HepG2 (cell line): ENCODE measurements around the gene STEAP1. TPM values are rescaled to one million over a fixed set of nuclear protein-coding genes. Genes with fewer than 3 reads are reported as not detected.

Experiments used
- CBX1 ChIP-seq: IDR thresholded peaks from one replicate; pipeline ENCODE4 v1.6.1; 2016; ENCODE audit warnings: antibody characterized with exemption, low read depth
- CREM ChIP-seq, 2 experiments: sonication (generic) in 1 of 2; formaldehyde crosslinking in 1 of 2; IDR thresholded peaks; 2 replicates each; pipeline versions ENCODE4 v1.4.0 to v1.6.1; 2016 to 2020; ENCODE audit warnings: antibody characterized with exemption in 1 of 2, mild to moderate bottlenecking in 1 of 2, missing genetic modification reagents in 1 of 2
- FOSL1 ChIP-seq: sonication (generic); formaldehyde crosslinking; IDR thresholded peaks from 2 replicates; pipeline ENCODE4 v1.9.0; 2021; ENCODE audit warnings: missing genetic modification reagents, borderline replicate concordance
- FOXA1 ChIP-seq, 2 experiments: fragments of 450-650 bp in 1 of 2; sonication (generic) in 1 of 2; formaldehyde crosslinking in 1 of 2; IDR thresholded peaks; 2 replicates each; pipeline versions ENCODE4 v1.4.0 to v1.6.1; 2016 to 2020; ENCODE audit warnings: missing genetic modification reagents in 1 of 2
- ISL2 ChIP-seq: sonication (generic); formaldehyde crosslinking; IDR thresholded peaks from 2 replicates; pipeline ENCODE4 v1.5.0; 2020; ENCODE audit warnings: missing genetic modification reagents
- JDP2 ChIP-seq: sonication (generic); formaldehyde crosslinking; IDR thresholded peaks from 2 replicates; pipeline ENCODE4 v1.8.1; 2022; ENCODE audit warnings: missing genetic modification reagents, borderline replicate concordance
- MTF2 ChIP-seq: sonication (generic); formaldehyde crosslinking; IDR thresholded peaks from 2 replicates; pipeline ENCODE4 v1.5.0; 2020; ENCODE audit warnings: missing genetic modification reagents, borderline replicate concordance
- NFE2L1 ChIP-seq: sonication (generic); formaldehyde crosslinking; IDR thresholded peaks from 2 replicates; pipeline ENCODE4 v1.4.0; 2020; ENCODE audit warnings: missing genetic modification reagents, mild to moderate bottlenecking, borderline replicate concordance
- NKX3-1 ChIP-seq: sonication (generic); formaldehyde crosslinking; IDR thresholded peaks from 2 replicates; pipeline ENCODE4 v1.5.0; 2020; ENCODE audit warnings: missing genetic modification reagents
- NPAS2 ChIP-seq: sonication (generic); formaldehyde crosslinking; IDR thresholded peaks from 2 replicates; pipeline ENCODE4 v1.8.0; 2022; ENCODE audit warnings: mild to moderate bottlenecking, missing genetic modification reagents, borderline replicate concordance
- NR1H2 ChIP-seq: sonication (generic); formaldehyde crosslinking; IDR thresholded peaks from 2 replicates; pipeline ENCODE4 v1.8.1; 2022; ENCODE audit warnings: low read depth, missing genetic modification reagents, borderline replicate concordance
- POGZ ChIP-seq: sonication (generic); formaldehyde crosslinking; IDR thresholded peaks from 2 replicates; pipeline ENCODE4 v1.4.0; 2020; ENCODE audit warnings: mild to moderate bottlenecking, missing genetic modification reagents
- RFX5 ChIP-seq: IDR thresholded peaks from 2 replicates; pipeline ENCODE4 v1.6.1; 2011; ENCODE audit warnings: low read depth, low read length, improper control_type of control experiment
- SAP130 ChIP-seq: IDR thresholded peaks from 2 replicates; pipeline ENCODE4 v1.6.1; 2016; ENCODE audit warnings: low read depth
- THAP7 ChIP-seq: sonication (generic); formaldehyde crosslinking; IDR thresholded peaks from 2 replicates; pipeline ENCODE4 v1.8.1; 2023; ENCODE audit warnings: mild to moderate bottlenecking, missing genetic modification reagents
- ZBTB42 ChIP-seq: sonication (generic); formaldehyde crosslinking; IDR thresholded peaks from 2 replicates; pipeline ENCODE4 v1.5.0; 2020; ENCODE audit warnings: mild to moderate bottlenecking, missing genetic modification reagents
- ZNF30 ChIP-seq: sonication (generic); formaldehyde crosslinking; IDR thresholded peaks from 2 replicates; pipeline ENCODE4 v1.5.0; 2020; ENCODE audit warnings: mild to moderate bottlenecking, missing genetic modification reagents
- ZNF318 ChIP-seq: sonication (generic); formaldehyde crosslinking; IDR thresholded peaks from 2 replicates; pipeline ENCODE4 v1.4.0; 2020; ENCODE audit warnings: mild to moderate bottlenecking, missing genetic modification reagents
- ZNF350 ChIP-seq: sonication (generic); formaldehyde crosslinking; IDR thresholded peaks from 2 replicates; pipeline ENCODE4 v1.4.0; 2020; ENCODE audit warnings: mild to moderate bottlenecking, low read depth, missing genetic modification reagents, borderline replicate concordance
- ZNF547 ChIP-seq: sonication (generic); formaldehyde crosslinking; IDR thresholded peaks from 2 replicates; pipeline ENCODE4 v1.5.1; 2020; ENCODE audit warnings: mild to moderate bottlenecking, missing genetic modification reagents
- ZNF790 ChIP-seq: sonication (generic); formaldehyde crosslinking; IDR thresholded peaks from 2 replicates; pipeline ENCODE4 v1.8.0; 2022; ENCODE audit warnings: missing genetic modification reagents, mild to moderate bottlenecking, borderline replicate concordance
- ZSCAN22 ChIP-seq: sonication (generic); formaldehyde crosslinking; IDR thresholded peaks from 2 replicates; pipeline ENCODE4 v1.4.0; 2020; ENCODE audit warnings: mild to moderate bottlenecking, missing genetic modification reagents
- polyA plus RNA-seq, 8 experiments: library from polyadenylated mRNA; depleted of rRNA in 3 of 8; stranded (reverse) in 7 of 8; unstranded in 1 of 8; fragments of >200 nt; fragmentation: Illumina TruSeq in 4 of 8; extraction: Trizol in 4 of 8; gene quantifications; 2 replicates each; pipeline versions ENCODE4 v1.2.1 to v1.2.3, GENCODE V29; 2011 to 2016; ENCODE audit warnings: low read depth in 4 of 8, missing spikeins in 1 of 8, mixed read lengths in 1 of 8; ENCODE audit not compliant: insufficient read depth in 1 of 8
- total RNA-seq, 5 experiments: library from RNA; depleted of rRNA; stranded (reverse); fragments of >200 nt; fragmentation: Illumina TruSeq; extraction: Trizol; gene quantifications; 2 replicates each; pipeline ENCODE4 v1.2.3, GENCODE V29; 2016; ENCODE audit warnings: low read depth in 1 of 5

Gene STEAP1
- total and polyA plus RNA-seq, 2 of the 13 experiments (the other 11 are each of a cell fraction or from before 2014, with no cell fraction given): 23.2 to 24.2 TPM

GRCh38 chr7:90211391-90212148 is 57.3 kb downstream of the STEAP1 start, which contains the start of gene STEAP2 (continued):
- TF ChIP-seq ZNF318 (0 out of 2 replicates have a peak, but pooled peaks have one; percentile 38), CBX1 (peak; percentile 67), THAP7 (CRISPR knock-in tag) (no peak), MTF2 (CRISPR knock-in tag) (peak; percentile 83; the same call in 1 of the 2 replicates), FOXA1 (IDR thresholded peaks at IDR 0.05) (no peak), FOXA1 (CRISPR knock-in tag; IDR thresholded peaks at IDR 0.05) (peak; percentile 37; the same call in 1 of the 2 replicates), POGZ (CRISPR knock-in tag) (peak; percentile 97), ZSCAN22 (CRISPR knock-in tag) (no peak), SAP130 (CRISPR knock-in tag) (peak; percentile 84), RFX5 (no peak), CREM (IDR thresholded peaks at IDR 0.05) (no peak), CREM (CRISPR knock-in tag; IDR thresholded peaks at IDR 0.05) (no peak), ZNF350 (CRISPR knock-in tag) (peak; percentile 95), NR1H2 (CRISPR knock-in tag) (no peak), ZNF30 (CRISPR knock-in tag) (peak; percentile 15; the same call in 1 of the 2 replicates), JDP2 (CRISPR knock-in tag) (no peak; the same call in 1 of the 2 replicates), NFE2L1 (CRISPR knock-in tag) (no peak), NPAS2 (CRISPR knock-in tag) (no peak), NKX3-1 (CRISPR knock-in tag) (no peak), ISL2 (CRISPR knock-in tag) (no peak), ZBTB42 (no peak), ZNF547 (peak; percentile 87; the same call in 1 of the 2 replicates), ZNF790 (CRISPR knock-in tag) (peak; percentile 56; the same call in 1 of the 2 replicates), FOSL1 (CRISPR knock-in tag) (no peak)
